ENCODE results near the gene SLFN11. TPM values are rescaled to one million over a fixed set of nuclear protein-coding genes. Genes with fewer than 3 reads are reported as not detected.

SLFN11 gene
- total RNA-seq, 1 donor from 2014 or later: 30.3 TPM

DNA sequence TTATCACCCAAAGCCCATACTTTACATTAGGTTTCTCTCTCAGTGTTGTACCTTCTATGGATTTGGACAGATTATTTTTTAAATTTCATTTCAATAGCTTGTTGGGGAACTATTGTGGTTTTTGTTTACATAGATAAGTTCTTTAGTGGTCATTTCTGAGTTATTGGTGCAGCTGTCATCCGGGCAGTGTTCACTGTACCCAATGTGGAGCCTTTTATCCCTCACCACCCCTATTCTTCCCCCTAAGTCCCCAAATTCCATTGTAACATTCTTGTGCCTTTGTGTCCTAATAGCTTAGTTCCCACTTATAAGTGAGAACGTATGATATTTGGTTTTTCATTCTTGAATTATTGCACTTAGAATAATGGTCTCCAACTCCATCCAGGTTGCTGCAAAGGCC lies 57.5 kb downstream of the SLFN11 start:
- intact Hi-C loops (cut with DNase I): loop anchor here (2.0 kb wide), 1 partner anchor 223 kb away; no protein-coding TSS in a partner anchor
- Histone ChIP-seq H3K4me3 (no peak overlapping the region), H3K27ac (no peak overlapping the region), H3K4me1 (peaks cover 3 to 18% of the 10 kb centered on the region in 2 donors), H3K27me3 (no peaks in the 10 kb centered on the region), H3K9me3 (no peaks in the 10 kb centered on the region), H3K36me3 (no peaks in the 10 kb centered on the region)
- DNase-seq (ENCODE audit: low spot score in 2 of 2): no peak
- TF ChIP-seq, protein P1, sequence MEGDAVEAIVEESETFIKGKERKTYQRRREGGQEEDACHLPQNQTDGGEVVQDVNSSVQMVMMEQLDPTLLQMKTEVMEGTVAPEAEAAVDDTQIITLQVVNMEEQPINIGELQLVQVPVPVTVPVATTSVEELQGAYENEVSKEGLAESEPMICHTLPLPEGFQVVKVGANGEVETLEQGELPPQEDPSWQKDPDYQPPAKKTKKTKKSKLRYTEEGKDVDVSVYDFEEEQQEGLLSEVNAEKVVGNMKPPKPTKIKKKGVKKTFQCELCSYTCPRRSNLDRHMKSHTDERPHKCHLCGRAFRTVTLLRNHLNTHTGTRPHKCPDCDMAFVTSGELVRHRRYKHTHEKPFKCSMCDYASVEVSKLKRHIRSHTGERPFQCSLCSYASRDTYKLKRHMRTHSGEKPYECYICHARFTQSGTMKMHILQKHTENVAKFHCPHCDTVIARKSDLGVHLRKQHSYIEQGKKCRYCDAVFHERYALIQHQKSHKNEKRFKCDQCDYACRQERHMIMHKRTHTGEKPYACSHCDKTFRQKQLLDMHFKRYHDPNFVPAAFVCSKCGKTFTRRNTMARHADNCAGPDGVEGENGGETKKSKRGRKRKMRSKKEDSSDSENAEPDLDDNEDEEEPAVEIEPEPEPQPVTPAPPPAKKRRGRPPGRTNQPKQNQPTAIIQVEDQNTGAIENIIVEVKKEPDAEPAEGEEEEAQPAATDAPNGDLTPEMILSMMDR (IDR thresholded peaks at IDR 0.05): no peak

DNA sequence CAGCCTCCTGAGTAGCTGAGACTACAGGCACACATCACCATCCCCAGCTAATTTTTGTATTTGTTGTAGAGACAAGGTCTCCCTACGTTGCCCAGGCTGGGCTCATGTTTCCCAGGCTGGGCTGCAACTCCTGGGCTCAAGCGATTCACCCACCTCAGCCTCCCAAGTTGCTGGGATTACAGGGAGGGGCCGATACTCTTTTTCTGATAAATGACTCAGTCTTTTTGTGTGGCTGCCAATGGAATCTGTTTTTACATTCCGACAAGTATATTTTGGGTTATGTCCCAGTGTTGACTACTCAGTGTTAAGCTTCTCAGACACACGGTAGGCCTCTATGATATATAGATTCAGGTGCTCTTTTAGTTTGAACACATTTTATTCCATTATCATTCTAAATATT lies 58.1 kb downstream of the SLFN11 start:
- Histone ChIP-seq H3K9me3 (no peaks in the 10 kb centered on the region), H3K27me3 (no peaks in the 10 kb centered on the region), H3K27ac (peak overlapping the region in 1 of 2 donors; percentile 61), H3K4me1 (peaks cover 3 to 18% of the 10 kb centered on the region in 2 donors), H3K4me3 (no peak overlapping the region), H3K36me3 (no peaks in the 10 kb centered on the region)
- intact Hi-C loops (cut with DNase I): loop anchor here (2.0 kb wide), 1 partner anchor 224 kb away; no protein-coding TSS in a partner anchor
- DNase-seq (ENCODE audit: low spot score in 2 of 2): peak in 1 of 2 donors; percentile 62
- TF ChIP-seq, protein P1 (IDR thresholded peaks at IDR 0.05): no peak

DNA sequence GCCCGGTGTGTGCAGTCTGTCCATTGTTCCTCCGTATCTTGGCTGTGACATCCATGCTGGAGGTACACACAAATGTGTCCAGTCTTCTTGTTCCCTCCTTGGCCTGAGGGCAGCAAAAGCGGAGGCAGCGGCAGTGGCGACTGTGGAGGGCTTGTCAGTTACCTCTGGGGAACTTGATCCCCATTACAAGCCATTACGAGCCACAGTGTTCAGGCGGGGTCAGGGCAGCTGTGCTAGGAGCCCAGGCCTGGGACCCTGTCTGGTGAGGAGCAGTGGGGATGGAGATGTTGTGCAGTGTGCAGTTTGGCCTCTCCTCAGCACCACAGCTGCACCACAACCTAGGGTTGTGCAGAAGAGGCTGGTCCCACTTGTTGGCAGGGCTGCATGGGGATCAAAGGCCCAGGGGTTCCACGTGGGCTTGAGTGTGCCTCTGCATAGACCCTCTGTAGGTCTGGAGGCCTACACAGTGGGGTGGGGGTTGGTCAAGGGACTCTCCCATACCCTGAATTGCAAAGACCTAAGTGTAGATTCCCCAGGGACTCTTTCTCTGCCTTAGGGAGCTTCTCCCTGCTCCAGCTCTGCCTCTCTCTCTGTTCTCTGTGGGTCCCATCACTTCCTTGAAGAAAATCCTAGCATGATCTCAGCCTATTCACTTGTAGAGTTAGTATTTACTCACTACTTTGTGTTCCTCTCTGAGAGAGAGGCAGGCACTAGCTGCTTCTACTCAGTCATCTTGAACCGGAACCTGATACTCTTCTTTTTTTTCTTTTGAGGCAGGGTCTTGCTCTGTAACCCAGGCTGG lies 58.8 kb downstream of the SLFN11 start:
- Histone ChIP-seq H3K4me1 (peaks cover 3 to 18% of the 10 kb centered on the region in 2 donors), H3K9me3 (no peaks in the 10 kb centered on the region), H3K36me3 (no peaks in the 10 kb centered on the region), H3K4me3 (peak overlapping the region in 1 of 2 donors; percentile 61), H3K27ac (peak overlapping the region in 1 of 2 donors; percentile 61), H3K27me3 (no peaks in the 10 kb centered on the region)
- DNase-seq (ENCODE audit: low spot score in 2 of 2): no peak
- intact Hi-C loops (cut with DNase I): loop anchor here (2.0 to 5.0 kb wide), 3 partner anchors 58 to 224 kb away; partner anchors contain the start of genes SLFN11 and SLFN5
- TF ChIP-seq, protein P1 (IDR thresholded peaks at IDR 0.05): no peak

DNA sequence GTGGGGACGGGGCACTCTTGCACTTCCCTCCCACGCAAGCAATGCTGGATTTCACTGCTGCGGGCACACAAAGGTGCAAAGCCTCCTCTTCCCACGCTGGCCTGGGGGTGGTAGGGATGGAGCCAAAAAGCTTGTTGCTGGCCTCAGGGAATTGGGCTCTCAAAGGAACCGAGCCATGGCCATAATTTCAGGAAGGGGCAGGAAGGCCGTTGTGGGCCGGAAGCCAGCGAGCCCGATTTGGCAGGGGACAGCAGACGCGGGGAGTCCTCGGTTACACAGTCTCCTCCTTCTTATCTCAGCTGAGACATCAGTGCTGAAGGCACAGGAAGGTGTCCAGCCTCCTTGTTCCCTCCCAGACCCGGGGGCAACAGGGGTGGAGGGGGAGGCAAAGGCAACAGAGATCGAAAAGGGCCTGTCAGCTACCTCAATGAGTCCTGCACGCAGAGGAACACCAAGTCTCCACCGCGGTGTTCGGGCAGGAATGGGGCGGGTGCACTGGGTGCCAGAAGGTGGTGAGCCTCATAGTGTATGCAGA lies 59.5 kb downstream of the SLFN11 start:
- H3K4me3 ChIP-seq: peak overlapping the region; percentile 41 to 61
- H3K9me3 ChIP-seq: no peaks in the 10 kb centered on the region
- TF ChIP-seq, protein P1 (IDR thresholded peaks at IDR 0.05): no peak
- peak in 1 of 2 donors; percentile 64 for DNase-seq (ENCODE audit: low spot score in 2 of 2)
- intact Hi-C loops (cut with DNase I): loop anchor here (2.0 to 5.0 kb wide), 3 partner anchors 58 to 225 kb away; partner anchors contain the start of genes SLFN11 and SLFN5
- peak overlapping the region in 1 of 2 donors; percentile 61 for H3K27ac ChIP-seq
- H3K27me3 ChIP-seq: no peaks in the 10 kb centered on the region
- peaks cover 3 to 18% of the 10 kb centered on the region in 2 donors for H3K4me1 ChIP-seq
- H3K36me3 ChIP-seq: no peaks in the 10 kb centered on the region

DNA sequence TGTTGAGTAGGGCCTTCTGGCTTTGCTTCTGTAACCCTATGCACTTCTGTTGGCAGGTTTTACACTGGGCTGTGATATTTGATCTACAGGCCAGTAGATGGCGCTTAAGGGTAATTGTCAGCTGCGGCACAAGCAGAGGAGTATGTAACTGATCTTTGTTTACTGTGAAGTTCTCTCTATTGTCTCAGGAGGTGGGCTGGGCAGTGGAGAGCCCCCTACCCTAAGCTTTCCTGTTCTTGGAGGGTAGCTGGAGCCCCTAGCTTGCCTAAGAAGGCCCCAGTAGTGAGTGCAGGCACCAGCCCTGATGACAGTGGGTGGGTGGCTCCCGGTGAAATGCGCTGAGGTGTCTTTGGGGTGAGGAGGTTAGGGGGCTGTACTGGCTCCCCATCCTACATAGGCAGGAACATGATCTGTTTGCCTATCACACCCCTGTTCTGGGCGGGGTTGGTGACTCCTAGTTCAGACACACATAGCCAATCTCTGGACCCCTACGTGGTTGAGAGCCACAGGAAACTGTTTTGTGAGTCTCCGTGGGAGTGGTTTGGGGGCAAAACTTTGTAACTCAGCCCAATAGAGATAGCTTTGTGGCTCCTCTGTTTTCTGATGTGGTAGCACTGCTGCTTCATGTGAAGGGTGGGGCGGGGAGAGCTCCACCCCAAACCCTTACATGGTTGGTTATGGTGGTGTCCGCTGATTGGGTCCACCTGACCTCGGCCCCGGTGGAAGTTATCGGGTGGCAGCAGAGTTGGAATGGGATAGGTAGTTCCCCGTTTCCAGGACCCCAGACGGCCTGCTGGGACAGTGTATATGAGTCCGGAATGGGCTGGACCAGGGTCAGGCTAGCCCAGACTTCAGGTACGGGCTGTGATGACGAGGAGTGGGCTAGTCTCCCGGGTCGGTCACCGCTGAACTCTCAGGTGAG lies 60.4 kb downstream of the SLFN11 start:
- peak; percentile 33 to 69 for DNase-seq (ENCODE audit: low spot score in 2 of 2)

More for the DNA sequence above, 60.4 kb downstream of the SLFN11 start:
- no peaks in the 10 kb centered on the region for H3K27me3 ChIP-seq
- peak overlapping the region in 1 of 2 donors; percentile 61 for H3K27ac ChIP-seq
- intact Hi-C loops (cut with DNase I): loop anchor here (1.0 to 5.0 kb wide), 3 partner anchors 59 to 220 kb away; partner anchors contain the start of genes SLFN11 and SLFN5
- H3K36me3 ChIP-seq: no peaks in the 10 kb centered on the region
- TF ChIP-seq, protein P1 (IDR thresholded peaks at IDR 0.05): peak; percentile 63 to 82 (median 78)
- peak overlapping the region; percentile 41 to 61 for H3K4me3 ChIP-seq
- H3K4me1 ChIP-seq: peaks cover 3 to 18% of the 10 kb centered on the region in 2 donors
- H3K9me3 ChIP-seq: no peaks in the 10 kb centered on the region
